Hypothalamus (tissue), 51 donors: Measurements from ENCODE around the gene SDHAF2.
A peak's percentile ranks its signal among the peaks of the same experiment; 100 is the strongest.

Source experiments
- DNase-seq, 51 donors: peaks; one replicate each; lab custom pipeline; 2025; lab: John Stamatoyannopoulos, UW

SDHAF2 gene

DNA sequence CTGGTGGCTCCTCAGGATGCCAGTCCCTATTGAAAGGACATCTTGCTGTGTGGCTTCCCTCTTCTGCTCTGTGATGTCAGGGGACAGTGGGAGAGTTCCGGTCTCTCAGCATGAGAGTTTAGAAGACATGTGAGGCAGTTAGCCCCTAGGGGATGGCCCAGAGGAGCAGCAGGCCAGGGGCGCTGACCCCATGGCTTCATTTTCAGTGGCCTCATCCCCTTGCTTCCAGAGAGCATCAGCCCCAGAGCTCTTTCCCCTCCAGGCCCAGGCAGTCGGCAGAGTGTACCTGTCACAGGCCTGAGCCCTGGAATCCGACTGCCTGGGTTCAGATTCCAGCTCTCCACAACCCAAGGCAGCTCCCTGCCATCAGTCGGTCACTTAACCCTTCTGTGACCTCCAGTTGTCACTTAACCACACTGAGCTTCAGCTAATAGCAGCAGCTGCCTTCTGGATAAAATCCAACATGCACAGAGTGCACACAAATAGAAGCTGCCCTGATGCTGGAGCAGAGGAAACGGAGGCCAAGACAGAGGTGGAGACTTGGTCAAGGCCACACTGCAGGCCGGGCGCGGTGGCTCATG lies 64.5 kb downstream of the SDHAF2 start:
- no peak for DNase-seq

GRCh38 chr11:61495801-61496601 lies 66.1 kb downstream of the SDHAF2 start:
- peak in 1 of 51 donors; percentile 44 for DNase-seq
